OCI-LY7 (cell line): ENCODE data around the gene RAD51B. TPM values are rescaled to one million over a fixed set of nuclear protein-coding genes. Genes with fewer than 3 reads are reported as not detected.

Experiments used
- BruUV-seq: library from RNA; stranded (reverse); fragments of 400-500 nt; replicated peaks from 2 replicates; lab custom pipeline; 2021; lab: Mats Ljungman, UMichigan
- CTCF ChIA-PET: fragments of 300-600 bp; sonication (Branson Sonifier 250); formaldehyde crosslinking; loops from one replicate; lab custom pipeline; 2022; ENCODE audit warnings: antibody characterized with exemption; ENCODE audit not compliant: unreplicated experiment; lab: Charles Lee
- POLR2A ChIA-PET: fragments of 300-600 bp; sonication (Branson Sonifier 250); formaldehyde crosslinking; loops from one replicate; lab custom pipeline; 2022; ENCODE audit warnings: antibody characterized with exemption; lab: Charles Lee
- DNase-seq: peaks from one replicate; pipeline ENCODE4 v3.0.0-alpha.2; 2015; ENCODE audit warnings: low spot score
- H2AFZ ChIP-seq: fragments of 200-600 bp; sonication (generic), shearing (Covaris generic); 2 replicates; pipeline ENCODE4 v1.6.1; 2014; ENCODE audit warnings: mild to moderate bottlenecking, antibody characterized with exemption, low read length, moderate library complexity
- H3K27ac ChIP-seq: fragments of 200-600 bp; sonication (generic); 2 replicates; pipeline ENCODE4 v1.5.1; 2014; ENCODE audit warnings: mixed run types, low read depth, mild to moderate bottlenecking, moderate library complexity, low read length, inconsistent platforms; ENCODE audit not compliant: poor library complexity, severe bottlenecking
- H3K36me3 ChIP-seq: fragments of 200-600 bp; sonication (generic); 2 replicates; pipeline ENCODE4 v1.6.1; 2014; ENCODE audit warnings: mild to moderate bottlenecking, antibody characterized with exemption, low read length, moderate library complexity, mixed read lengths; ENCODE audit not compliant: insufficient read depth
- H3K4me1 ChIP-seq: fragments of 200-600 bp; sonication (generic); 2 replicates; pipeline ENCODE4 v1.5.1; 2014; ENCODE audit warnings: mild to moderate bottlenecking, low read length; ENCODE audit not compliant: insufficient read depth, poor library complexity, severe bottlenecking
- H3K4me2 ChIP-seq: fragments of 200-600 bp; sonication (generic); 2 replicates; pipeline ENCODE4 v1.6.1; 2014; ENCODE audit warnings: mild to moderate bottlenecking, low read length
- H3K4me3 ChIP-seq: fragments of 200-600 bp; sonication (generic); 2 replicates; pipeline ENCODE4 v1.5.1; 2014; ENCODE audit warnings: mild to moderate bottlenecking, low read depth, low read length; ENCODE audit not compliant: poor library complexity, severe bottlenecking
- H3K79me2 ChIP-seq: fragments of 200-600 bp; sonication (generic); 2 replicates; pipeline ENCODE4 v1.6.1; 2016; ENCODE audit warnings: low read depth, mild to moderate bottlenecking, low read length, moderate library complexity, mixed read lengths; ENCODE audit not compliant: insufficient read depth
- H3K9me2 ChIP-seq: fragments of 200-600 bp; sonication (generic); 2 replicates; pipeline ENCODE4 v1.6.1; 2016; ENCODE audit warnings: mild to moderate bottlenecking, low read length, mixed read lengths; ENCODE audit not compliant: insufficient read depth
- H3K9me3 ChIP-seq: fragments of 200-600 bp; sonication (generic); 2 replicates; pipeline ENCODE4 v1.6.1; 2014; ENCODE audit warnings: mild to moderate bottlenecking, mixed run types, low read length, mixed read lengths
- H4K20me1 ChIP-seq: fragments of 200-600 bp; sonication (generic); 2 replicates; pipeline ENCODE4 v1.6.1; 2014; ENCODE audit warnings: mild to moderate bottlenecking, antibody characterized with exemption, low read length, moderate library complexity, mixed read lengths; ENCODE audit not compliant: insufficient read depth
- EZH2phosphoT487 ChIP-seq: fragments of 200-600 bp; sonication (generic); IDR thresholded peaks from 2 replicates; pipeline ENCODE4 v1.6.1; 2018; ENCODE audit warnings: low read depth, borderline replicate concordance, mild to moderate bottlenecking, mixed run types, antibody characterized with exemption, low read length, moderate library complexity, mixed read lengths
- intact Hi-C: fragments of 100-400 bp; cut with micrococcal nuclease; formaldehyde crosslinking; loops from one replicate; pipeline ENCODE4 v1.10.0; 2022; ENCODE audit not compliant: unreplicated experiment
- total RNA-seq, 2 experiments: library from RNA; depleted of rRNA in 1 of 2; stranded (reverse); fragments of >200 nt in 1 of 2; shearing (Covaris generic) in 1 of 2; gene quantifications; 2 replicates each; pipeline ENCODE4 v1.2.3, GENCODE V29; 2014 to 2022
- TF ChIP-seq, protein P1 (sequence below): fragments of 200-600 bp; sonication (generic); conservative IDR thresholded peaks from 2 replicates; pipeline ENCODE4 v1.5.1; 2014; ENCODE audit warnings: mild to moderate bottlenecking, antibody characterized with exemption, low read length, moderate library complexity, mixed read lengths

The RAD51B gene
- total RNA-seq, 2 experiments from 2014 or later: 41.4 to 89.9 TPM

- Histone ChIP-seq H3K4me1 (no peaks in the 10 kb centered on the region), H3K4me3 (no peak overlapping the region), H3K9me2 (no peaks in the 10 kb centered on the region), H4K20me1 (no peaks in the 10 kb centered on the region), H3K4me2 (no peak overlapping the region), H3K27ac (no peak overlapping the region), H3K36me3 (no peaks in the 10 kb centered on the region), H3K9me3 (no peaks in the 10 kb centered on the region), H3K79me2 (no peaks in the 10 kb centered on the region), H2AFZ (no peak overlapping the region)
- intact Hi-C loops: no loop called here
- no TSS peak for BruUV-seq
- DNase-seq: no peak
- ChIA-PET POLR2A (interaction anchor here (0.5 to 1.5 kb wide), 2 partner anchors 20 to 465 kb away, joined by 3 to 4 read pairs; partner anchors contain the start of gene ZFP36L1), CTCF (no interaction called here)
- TF ChIP-seq, protein P1, sequence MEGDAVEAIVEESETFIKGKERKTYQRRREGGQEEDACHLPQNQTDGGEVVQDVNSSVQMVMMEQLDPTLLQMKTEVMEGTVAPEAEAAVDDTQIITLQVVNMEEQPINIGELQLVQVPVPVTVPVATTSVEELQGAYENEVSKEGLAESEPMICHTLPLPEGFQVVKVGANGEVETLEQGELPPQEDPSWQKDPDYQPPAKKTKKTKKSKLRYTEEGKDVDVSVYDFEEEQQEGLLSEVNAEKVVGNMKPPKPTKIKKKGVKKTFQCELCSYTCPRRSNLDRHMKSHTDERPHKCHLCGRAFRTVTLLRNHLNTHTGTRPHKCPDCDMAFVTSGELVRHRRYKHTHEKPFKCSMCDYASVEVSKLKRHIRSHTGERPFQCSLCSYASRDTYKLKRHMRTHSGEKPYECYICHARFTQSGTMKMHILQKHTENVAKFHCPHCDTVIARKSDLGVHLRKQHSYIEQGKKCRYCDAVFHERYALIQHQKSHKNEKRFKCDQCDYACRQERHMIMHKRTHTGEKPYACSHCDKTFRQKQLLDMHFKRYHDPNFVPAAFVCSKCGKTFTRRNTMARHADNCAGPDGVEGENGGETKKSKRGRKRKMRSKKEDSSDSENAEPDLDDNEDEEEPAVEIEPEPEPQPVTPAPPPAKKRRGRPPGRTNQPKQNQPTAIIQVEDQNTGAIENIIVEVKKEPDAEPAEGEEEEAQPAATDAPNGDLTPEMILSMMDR: no peak
- no peak for TF ChIP-seq EZH2phosphoT487
Observed at GRCh38 chr14:68772761-68773381, 953.3 kb downstream of the RAD51B start.

GRCh38 chr14:68774771-68775613, 955.4 kb downstream of the RAD51B start:
- BruUV-seq: no TSS peak
- H3K4me2 ChIP-seq: no peak overlapping the region
- no peak for DNase-seq

More at GRCh38 chr14:68774771-68775613, 955.4 kb downstream of the RAD51B start:
- Histone ChIP-seq H3K4me3 (no peak overlapping the region), H3K36me3 (no peaks in the 10 kb centered on the region), H3K9me2 (no peaks in the 10 kb centered on the region), H4K20me1 (no peaks in the 10 kb centered on the region), H3K27ac (no peak overlapping the region), H3K79me2 (no peaks in the 10 kb centered on the region), H2AFZ (no peak overlapping the region), H3K4me1 (peaks cover 2% of the 10 kb centered on the region), H3K9me3 (no peaks in the 10 kb centered on the region)
- intact Hi-C loops: no loop called here
- CTCF ChIA-PET: no interaction called here
- TF ChIP-seq, protein P1: no peak
- POLR2A ChIA-PET: interaction anchor here (0.6 to 0.7 kb wide), 2 partner anchors 13 to 1547 kb away, joined by 3 to 6 read pairs; no protein-coding TSS in a partner anchor
